Activated T-helper 17 cell treated with anti-CD3 and anti-CD28 coated beads, Interleukin-2, amount 50 U/mL, for 72 hours (primary cell): ENCODE data around the gene BAK1. TPM values are rescaled to one million over a fixed set of nuclear protein-coding genes. Genes with fewer than 3 reads are reported as not detected.

Experiments
- ATAC-seq: fragments of 150-1000 bp; cut with Tn5 transposase; replicated peaks from 2 replicates; pipeline ENCODE4 v1.10.0; 2021; ENCODE audit warnings: mild to moderate bottlenecking, moderate library complexity
- H3K27ac Mint-ChIP-seq: one replicate; pipeline ENCODE4 v1.8.0; 2022; ENCODE audit warnings: mixed read lengths
- H3K27me3 Mint-ChIP-seq: one replicate; pipeline ENCODE4 v1.8.0; 2022; ENCODE audit warnings: mixed read lengths
- H3K36me3 Mint-ChIP-seq: one replicate; pipeline ENCODE4 v1.8.0; 2022; ENCODE audit warnings: low read depth, mild to moderate bottlenecking, mixed read lengths
- H3K4me1 Mint-ChIP-seq: one replicate; pipeline ENCODE4 v1.8.0; 2022; ENCODE audit warnings: mixed read lengths
- H3K4me3 Mint-ChIP-seq: one replicate; pipeline ENCODE4 v1.8.0; 2022; ENCODE audit warnings: mild to moderate bottlenecking, mixed read lengths
- H3K9me3 Mint-ChIP-seq: one replicate; pipeline ENCODE4 v1.8.0; 2022; ENCODE audit warnings: mixed read lengths
- total RNA-seq, 2 donors: library from RNA; stranded (reverse); gene quantifications; one replicate each; pipeline ENCODE4 v1.2.3, GENCODE V29; 2022

BAK1 gene
- total RNA-seq, 2 donors from 2014 or later = 48.8 to 61.9 TPM

DNA sequence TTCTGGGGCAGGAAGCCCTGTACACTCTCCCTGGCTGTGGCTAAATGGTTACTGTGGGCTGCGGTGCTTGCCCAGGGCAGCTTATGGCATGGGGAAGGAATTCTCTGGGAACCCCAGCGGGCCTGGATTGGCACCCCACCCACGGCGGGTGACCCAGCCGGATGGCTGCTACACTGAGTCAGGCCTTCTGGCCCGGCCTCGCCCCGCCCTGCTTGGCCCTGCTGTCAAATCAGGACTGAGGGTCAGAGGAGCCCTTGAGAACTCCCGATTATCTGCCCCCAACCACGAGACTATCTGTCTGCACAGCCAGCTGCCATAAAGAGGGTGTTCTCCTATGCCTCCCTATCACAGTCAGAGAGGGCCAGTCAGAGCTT lies 33.7 kb upstream of the BAK1 start:
- H3K36me3 Mint-ChIP-seq = no peaks in the 10 kb centered on the region
- no peaks in the 10 kb centered on the region for H3K4me1 Mint-ChIP-seq
- H3K9me3 Mint-ChIP-seq = no peaks in the 10 kb centered on the region
- H3K27ac Mint-ChIP-seq = peak overlapping the region; percentile 14
- ATAC-seq = no peak
- no peak overlapping the region for H3K4me3 Mint-ChIP-seq
- no peaks in the 10 kb centered on the region for H3K27me3 Mint-ChIP-seq

DNA sequence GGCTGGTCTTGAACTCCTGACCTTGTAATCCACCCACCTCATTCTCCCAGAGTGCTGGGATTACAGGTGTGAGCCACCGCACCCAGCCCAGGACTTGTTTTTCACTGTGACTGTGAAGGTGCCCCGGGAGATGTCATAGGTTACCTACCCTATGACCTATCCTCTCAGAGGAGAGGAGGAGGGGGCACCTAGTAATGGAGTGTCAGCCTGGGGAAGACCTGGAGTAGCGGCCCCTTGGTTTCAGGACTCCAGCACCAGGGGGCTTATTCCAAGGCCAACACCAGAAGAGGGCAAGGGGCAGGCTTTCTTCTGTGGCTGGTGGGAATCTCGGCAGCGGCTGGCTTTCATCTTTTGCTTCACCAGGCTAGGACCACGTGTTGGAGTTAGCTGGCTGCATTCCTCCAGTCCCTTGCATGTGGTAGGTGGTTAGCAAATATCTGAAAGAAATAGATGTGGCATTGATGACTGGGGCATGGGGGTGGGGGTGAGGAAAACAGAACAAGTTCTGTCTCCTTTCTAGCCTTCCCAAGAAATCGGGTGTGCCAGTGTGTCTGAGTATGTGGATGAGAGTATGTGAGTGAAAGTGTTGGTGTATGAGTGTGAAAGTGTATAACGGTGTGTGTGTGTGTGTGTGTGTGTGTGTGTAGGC lies 33.2 kb upstream of the BAK1 start:
- ATAC-seq = no peak
- no peak overlapping the region for H3K4me3 Mint-ChIP-seq
- H3K4me1 Mint-ChIP-seq = no peaks in the 10 kb centered on the region
- peak overlapping the region; percentile 14 for H3K27ac Mint-ChIP-seq
- H3K27me3 Mint-ChIP-seq = no peaks in the 10 kb centered on the region
- H3K9me3 Mint-ChIP-seq = no peaks in the 10 kb centered on the region
- no peaks in the 10 kb centered on the region for H3K36me3 Mint-ChIP-seq

- H3K36me3 Mint-ChIP-seq = no peaks in the 10 kb centered on the region
- no peak overlapping the region for H3K4me3 Mint-ChIP-seq
- no peaks in the 10 kb centered on the region for H3K4me1 Mint-ChIP-seq
- ATAC-seq = no peak
- H3K27ac Mint-ChIP-seq = no peak overlapping the region
- no peaks in the 10 kb centered on the region for H3K27me3 Mint-ChIP-seq
- no peaks in the 10 kb centered on the region for H3K9me3 Mint-ChIP-seq
Measured at GRCh38 chr6:33610779-33611732, 31.0 kb upstream of the BAK1 start.

GRCh38 chr6:33610067-33610466 lies 30.0 kb upstream of the BAK1 start:
- Mint-ChIP-seq H3K4me1 (no peaks in the 10 kb centered on the region), H3K27me3 (no peaks in the 10 kb centered on the region), H3K4me3 (no peak overlapping the region), H3K9me3 (peaks cover 1% of the 10 kb centered on the region), H3K27ac (no peak overlapping the region), H3K36me3 (no peaks in the 10 kb centered on the region)
- no peak for ATAC-seq

- Mint-ChIP-seq H3K36me3 (no peaks in the 10 kb centered on the region), H3K27me3 (no peaks in the 10 kb centered on the region), H3K9me3 (peaks cover 3% of the 10 kb centered on the region), H3K4me3 (no peak overlapping the region), H3K27ac (no peak overlapping the region), H3K4me1 (no peaks in the 10 kb centered on the region)
- ATAC-seq = no peak
Measured at GRCh38 chr6:33609528-33609927, 29.5 kb upstream of the BAK1 start.

DNA sequence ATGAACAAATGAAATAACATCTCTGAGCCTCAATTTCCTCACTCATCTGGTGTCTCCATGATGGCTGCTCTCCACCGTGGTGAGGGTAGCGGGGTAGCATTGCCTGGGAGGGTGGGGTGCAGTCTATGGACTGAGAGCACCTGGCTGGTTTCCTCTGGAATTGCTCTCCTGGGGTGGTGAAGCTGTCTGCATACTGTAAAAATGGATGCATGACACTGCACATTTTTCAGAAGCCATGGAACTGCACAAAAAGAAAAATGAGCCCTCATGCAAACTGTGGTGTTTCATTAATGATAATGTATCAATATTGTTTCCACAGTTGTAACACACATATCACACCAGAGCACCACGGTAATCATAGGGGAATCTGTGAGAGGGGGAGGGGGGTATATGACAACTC lies 28.9 kb upstream of the BAK1 start:
- H3K4me1 Mint-ChIP-seq = no peaks in the 10 kb centered on the region
- H3K9me3 Mint-ChIP-seq = peaks cover 3% of the 10 kb centered on the region
- no peak overlapping the region for H3K4me3 Mint-ChIP-seq
- no peak for ATAC-seq
- H3K27ac Mint-ChIP-seq = no peak overlapping the region
- H3K27me3 Mint-ChIP-seq = no peaks in the 10 kb centered on the region
- H3K36me3 Mint-ChIP-seq = no peaks in the 10 kb centered on the region

- Mint-ChIP-seq H3K27me3 (no peaks in the 10 kb centered on the region), H3K9me3 (peaks cover 3% of the 10 kb centered on the region), H3K36me3 (no peaks in the 10 kb centered on the region), H3K4me3 (no peak overlapping the region), H3K27ac (peak overlapping the region; percentile 33), H3K4me1 (no peaks in the 10 kb centered on the region)
- peak; percentile 86 for ATAC-seq
Measured at GRCh38 chr6:33607784-33608161, 27.7 kb upstream of the BAK1 start.

- Mint-ChIP-seq H3K4me1 (no peaks in the 10 kb centered on the region), H3K27me3 (no peaks in the 10 kb centered on the region), H3K9me3 (peaks cover 3% of the 10 kb centered on the region), H3K27ac (no peak overlapping the region), H3K4me3 (no peak overlapping the region), H3K36me3 (no peaks in the 10 kb centered on the region)
- peak; percentile 12 for ATAC-seq
Measured at GRCh38 chr6:33607126-33607783, 27.2 kb upstream of the BAK1 start.

GRCh38 chr6:33606642-33607041 lies 26.6 kb upstream of the BAK1 start:
- Mint-ChIP-seq H3K4me1 (no peaks in the 10 kb centered on the region), H3K4me3 (no peak overlapping the region), H3K9me3 (peaks cover 3% of the 10 kb centered on the region), H3K27ac (no peak overlapping the region), H3K27me3 (no peaks in the 10 kb centered on the region), H3K36me3 (no peaks in the 10 kb centered on the region)
- no peak for ATAC-seq

- H3K27me3 Mint-ChIP-seq = no peaks in the 10 kb centered on the region
- H3K36me3 Mint-ChIP-seq = no peaks in the 10 kb centered on the region
- H3K9me3 Mint-ChIP-seq = peaks cover 3% of the 10 kb centered on the region
- no peaks in the 10 kb centered on the region for H3K4me1 Mint-ChIP-seq
- no peak for ATAC-seq
- no peak overlapping the region for H3K4me3 Mint-ChIP-seq
- H3K27ac Mint-ChIP-seq = no peak overlapping the region
Measured at GRCh38 chr6:33604941-33605854, 25.1 kb upstream of the BAK1 start.

- Mint-ChIP-seq H3K4me1 (no peaks in the 10 kb centered on the region), H3K4me3 (no peak overlapping the region), H3K36me3 (no peaks in the 10 kb centered on the region), H3K27me3 (no peaks in the 10 kb centered on the region), H3K27ac (no peak overlapping the region), H3K9me3 (peaks cover 3% of the 10 kb centered on the region)
- no peak for ATAC-seq
Measured at GRCh38 chr6:33602180-33602579, 22.1 kb upstream of the BAK1 start.

GRCh38 chr6:33600761-33601160 lies 20.7 kb upstream of the BAK1 start:
- H3K9me3 Mint-ChIP-seq = peaks cover 3% of the 10 kb centered on the region

DNA sequence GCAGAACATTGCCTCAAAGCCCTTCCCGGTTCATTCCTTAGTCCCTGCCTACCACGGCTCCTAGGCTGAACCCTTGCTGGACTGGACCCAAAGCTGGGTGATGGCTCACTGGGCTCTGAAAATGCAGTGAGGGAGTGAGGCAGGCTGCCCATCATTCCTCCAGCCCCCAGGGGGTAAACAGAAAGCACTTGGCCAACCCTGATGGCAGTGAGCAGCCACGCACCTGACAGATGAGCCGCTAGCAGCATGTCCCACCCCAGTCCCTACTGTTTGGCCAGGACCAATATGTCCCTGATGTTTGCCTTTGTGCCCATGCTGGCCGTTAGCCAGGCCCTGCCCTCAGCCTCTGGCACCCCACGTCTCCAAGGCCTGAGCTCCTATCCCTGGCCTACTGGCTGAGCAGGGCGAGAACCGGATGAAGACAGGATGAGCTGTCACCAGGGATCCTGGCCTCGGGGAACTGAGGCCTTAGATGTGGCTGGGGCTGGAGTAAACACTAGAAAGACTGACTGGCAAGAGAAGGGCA lies 19.4 kb upstream of the BAK1 start:
- Mint-ChIP-seq H3K27me3 (no peaks in the 10 kb centered on the region), H3K27ac (no peak overlapping the region), H3K36me3 (no peaks in the 10 kb centered on the region), H3K9me3 (no peaks in the 10 kb centered on the region), H3K4me1 (no peaks in the 10 kb centered on the region), H3K4me3 (no peak overlapping the region)
- ATAC-seq = no peak

More at GRCh38 chr6:33600761-33601160, 20.7 kb upstream of the BAK1 start:
- no peaks in the 10 kb centered on the region for H3K36me3 Mint-ChIP-seq
- H3K4me1 Mint-ChIP-seq = no peaks in the 10 kb centered on the region
- H3K27me3 Mint-ChIP-seq = no peaks in the 10 kb centered on the region
- H3K4me3 Mint-ChIP-seq = no peak overlapping the region
- no peak overlapping the region for H3K27ac Mint-ChIP-seq
- ATAC-seq = no peak
